Caco-2 (cell line): ENCODE measurements around the gene ACOT11. TPM values are rescaled to one million over a fixed set of nuclear protein-coding genes. Genes with fewer than 3 reads are reported as not detected.
"Not testable (repeated sequence)": the region's sequence is repeated elsewhere in the genome, so short reads cannot be mapped to it uniquely, and the experiment has no call there.

Experiments used
- BruUV-seq: library from RNA; stranded (reverse); fragments of 400-500 nt; replicated peaks from 2 replicates; lab custom pipeline; 2021; lab: Mats Ljungman, UMichigan
- CTCF ChIA-PET: fragments of 300-600 bp; sonication (Branson Sonifier 250); formaldehyde crosslinking; loops from one replicate; lab custom pipeline; 2022; ENCODE audit warnings: antibody characterized with exemption; lab: Charles Lee
- POLR2A ChIA-PET: fragments of 300-600 bp; sonication (Branson Sonifier 250); formaldehyde crosslinking; loops from one replicate; lab custom pipeline; 2022; ENCODE audit warnings: antibody characterized with exemption; lab: Charles Lee
- DNase-seq, 2 experiments: peaks; one replicate each; pipeline versions ENCODE4 v3.0.0 to v3.0.0-alpha.2; 2020 to 2022
- H3K27me3 ChIP-seq: replicated peaks from 2 replicates; pipeline ENCODE4 v1.6.0; 2011; ENCODE audit warnings: low read length; ENCODE audit not compliant: control insufficient read depth, insufficient read depth
- H3K36me3 ChIP-seq: 2 replicates; pipeline ENCODE4 v1.5.1; 2011; ENCODE audit warnings: low read length; ENCODE audit not compliant: control insufficient read depth, insufficient read depth
- H3K4me1 ChIP-seq: fragments of 250-450 bp; sonication (Bioruptor Pico); 2 replicates; pipeline ENCODE4 v1.5.1; 2020; ENCODE audit warnings: mild to moderate bottlenecking
- H3K4me3 ChIP-seq: 2 replicates; pipeline ENCODE4 v1.5.1; 2011; ENCODE audit warnings: low read depth, mild to moderate bottlenecking, control low read depth, low read length
- H3K9me3 ChIP-seq: fragments of 250-450 bp; sonication (Bioruptor Pico); 2 replicates; pipeline ENCODE4 v1.5.1; 2020; ENCODE audit warnings: mild to moderate bottlenecking, moderate library complexity
- H3K27ac Mint-ChIP-seq: one replicate; pipeline ENCODE4 v1.8.0; 2022; ENCODE audit warnings: mixed read lengths; ENCODE audit not compliant: unreplicated experiment
- H3K27me3 Mint-ChIP-seq: one replicate; pipeline ENCODE4 v1.8.0; 2022; ENCODE audit warnings: mixed read lengths; ENCODE audit not compliant: insufficient read depth, unreplicated experiment
- H3K36me3 Mint-ChIP-seq: one replicate; pipeline ENCODE4 v1.8.0; 2022; ENCODE audit warnings: mild to moderate bottlenecking, mixed read lengths; ENCODE audit not compliant: insufficient read depth, unreplicated experiment
- H3K4me1 Mint-ChIP-seq: one replicate; pipeline ENCODE4 v1.8.0; 2022; ENCODE audit warnings: low read depth, mixed read lengths; ENCODE audit not compliant: unreplicated experiment
- H3K4me3 Mint-ChIP-seq: one replicate; pipeline ENCODE4 v1.8.0; 2022; ENCODE audit warnings: mild to moderate bottlenecking, moderate library complexity, mixed read lengths; ENCODE audit not compliant: unreplicated experiment
- H3K9me3 Mint-ChIP-seq: one replicate; pipeline ENCODE4 v1.8.0; 2022; ENCODE audit warnings: mixed read lengths; ENCODE audit not compliant: unreplicated experiment
- CTCF ChIP-seq, 2 experiments: fragments of 200-600 bp in 1 of 2; IDR thresholded peaks; 1 replicate in 1 of 2; 2 replicates in 1 of 2; pipeline versions ENCODE4 v1.5.1 to v1.8.0; 2011 to 2022; ENCODE audit warnings: antibody characterized with exemption in 1 of 2, control low read depth in 1 of 2, inconsistent platforms in 1 of 2, low read depth in 1 of 2, low read length in 1 of 2, mild to moderate bottlenecking in 1 of 2, moderate library complexity in 1 of 2; ENCODE audit not compliant: insufficient read depth in 1 of 2, severe bottlenecking in 1 of 2, unreplicated experiment in 1 of 2
- intact Hi-C: fragments of 100-400 bp; cut with micrococcal nuclease; formaldehyde crosslinking; loops from one replicate; pipeline ENCODE4 v1.10.0; 2022; ENCODE audit not compliant: unreplicated experiment
- total RNA-seq: library from RNA; stranded (reverse); gene quantifications from 2 replicates; pipeline ENCODE4 v1.2.3, GENCODE V29; 2022

The ACOT11 gene
- total RNA-seq, 1 experiment from 2014 or later = 4.1 TPM

- Histone ChIP-seq H3K9me3 (no peaks in the 10 kb centered on the region), H3K4me3 (no peak overlapping the region), H3K27me3 (no peaks in the 10 kb centered on the region), H3K36me3 (no peaks in the 10 kb centered on the region), H3K4me1 (0 out of 2 replicates have a peak, but pooled peaks cover 8% of the 10 kb centered on the region)
- Mint-ChIP-seq H3K27me3 (no peaks in the 10 kb centered on the region), H3K4me1 (no peaks in the 10 kb centered on the region), H3K4me3 (no peak overlapping the region), H3K9me3 (no peaks in the 10 kb centered on the region), H3K27ac (no peak overlapping the region), H3K36me3 (no peaks in the 10 kb centered on the region)
- ChIA-PET POLR2A (no interaction called here), CTCF (no interaction called here)
- TF ChIP-seq CTCF (IDR thresholded peaks at IDR 0.05; ENCODE audit: insufficient read depth in 1 of 2, low read depth in 1 of 2, low read length in 1 of 2, severe bottlenecking in 1 of 2, unreplicated experiment in 1 of 2) = no peak
- BruUV-seq = no TSS peak
- intact Hi-C loops = no loop called here
- DNase-seq = no peak
These were observed 27.3 kb upstream of the ACOT11 start for GRCh38 chr1:54520631-54521321.

GRCh38 chr1:54526565-54526964 is 21.5 kb upstream of the ACOT11 start:
- H3K4me1 Mint-ChIP-seq, H3K4me3 Mint-ChIP-seq, CTCF ChIA-PET, DNase-seq, H3K4me3 ChIP-seq, H3K9me3 Mint-ChIP-seq, H3K27ac Mint-ChIP-seq, BruUV-seq, POLR2A ChIA-PET, intact Hi-C loops, H3K9me3 ChIP-seq, H3K27me3 ChIP-seq, H3K36me3 ChIP-seq, H3K27me3 Mint-ChIP-seq, H3K4me1 ChIP-seq, H3K36me3 Mint-ChIP-seq: not testable (repeated sequence)

- Histone ChIP-seq H3K4me3 (no peak overlapping the region), H3K9me3 (no peaks in the 10 kb centered on the region), H3K36me3 (no peaks in the 10 kb centered on the region), H3K27me3 (no peaks in the 10 kb centered on the region), H3K4me1 (no peaks in the 10 kb centered on the region)
- BruUV-seq = no TSS peak
- intact Hi-C loops = no loop called here
- no peaks in the 10 kb centered on the region for H3K27me3 Mint-ChIP-seq
- H3K27ac Mint-ChIP-seq = no peak overlapping the region
- H3K4me1 Mint-ChIP-seq = no peaks in the 10 kb centered on the region
- no peak for DNase-seq
- H3K9me3 Mint-ChIP-seq = no peaks in the 10 kb centered on the region
- ChIA-PET CTCF (no interaction called here), POLR2A (no interaction called here)
- no peaks in the 10 kb centered on the region for H3K36me3 Mint-ChIP-seq
- no peak overlapping the region for H3K4me3 Mint-ChIP-seq
- TF ChIP-seq CTCF (IDR thresholded peaks at IDR 0.05; ENCODE audit: insufficient read depth in 1 of 2, low read depth in 1 of 2, low read length in 1 of 2, severe bottlenecking in 1 of 2, unreplicated experiment in 1 of 2) = no peak
These were observed 19.4 kb upstream of the ACOT11 start for GRCh38 chr1:54528613-54529012.
